ENCODE data around the gene CECR2. TPM values are rescaled to one million over a fixed set of nuclear protein-coding genes. Genes with fewer than 3 reads are reported as not detected.
A peak's percentile ranks its signal among the peaks of the same experiment; 100 is the strongest.

CECR2 gene
- total RNA-seq, 4 donors from 2014 or later: 12.3 to 29.6 (median 20.4) TPM

GRCh38 chr22:17384612-17385330 is 15.5 kb downstream of the CECR2 start:
- no peaks in the 10 kb centered on the region for H3K27me3 ChIP-seq
- in situ Hi-C loops (cut with MboI; ENCODE audit: low sequenced_read_pairs in 4 of 4) (no loop called here), intact Hi-C loops (cut with DNase I; ENCODE audit: low total_unique reads) (no loop called here)
- TF ChIP-seq POLR2A (IDR thresholded peaks at IDR 0.05) (no peak), CTCF (IDR thresholded peaks at IDR 0.05 in 4 of 5, conservative IDR thresholded peaks at IDR 0.05 in 1 of 5) (no peak)
- no peak for DNase-seq
- H3K4me1 ChIP-seq: peaks cover 26 to 32% of the 10 kb centered on the region in 2 donors
- no peak for ATAC-seq
- no peaks in the 10 kb centered on the region for H3K36me3 ChIP-seq
- no peak overlapping the region for H3K4me3 ChIP-seq
- H3K9me3 ChIP-seq: no peaks in the 10 kb centered on the region
- peak overlapping the region in 2 of 4 donors; percentile 16 to 24 for H3K27ac ChIP-seq

DNA sequence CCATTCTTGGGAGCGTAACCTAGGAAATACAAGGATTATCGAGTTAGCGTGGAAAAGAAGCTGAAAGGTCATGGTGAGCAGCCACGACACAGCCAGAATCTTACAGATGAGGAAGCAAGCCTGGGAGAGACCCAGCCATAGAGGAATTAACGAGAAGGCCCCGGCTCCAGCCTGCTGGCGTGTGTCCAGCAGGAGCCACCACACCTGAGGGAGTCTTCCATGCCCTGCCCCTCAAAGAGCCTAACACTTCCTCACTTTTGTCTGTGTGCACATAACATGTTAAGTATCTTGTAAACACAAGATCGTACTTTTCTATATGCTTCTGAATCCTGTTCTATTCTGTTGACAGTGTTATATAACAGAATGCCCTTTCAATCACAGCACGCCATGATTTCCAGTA is 18.1 kb downstream of the CECR2 start:
- Histone ChIP-seq H3K27ac (peak overlapping the region in 3 of 4 donors; percentile 4 to 58 (median 54)), H3K9me3 (no peaks in the 10 kb centered on the region), H3K36me3 (no peaks in the 10 kb centered on the region), H3K4me3 (no peak overlapping the region), H3K27me3 (no peaks in the 10 kb centered on the region), H3K4me1 (peaks cover 11 to 23% of the 10 kb centered on the region in 2 donors)
- DNase-seq (no peak), ATAC-seq (no peak)
- in situ Hi-C loops (cut with MboI; ENCODE audit: low sequenced_read_pairs in 4 of 4): no loop called here
- intact Hi-C loops (cut with DNase I; ENCODE audit: low total_unique reads): no loop called here
- TF ChIP-seq POLR2A (IDR thresholded peaks at IDR 0.05) (no peak), CTCF (IDR thresholded peaks at IDR 0.05 in 4 of 5, conservative IDR thresholded peaks at IDR 0.05 in 1 of 5) (no peak)

DNA sequence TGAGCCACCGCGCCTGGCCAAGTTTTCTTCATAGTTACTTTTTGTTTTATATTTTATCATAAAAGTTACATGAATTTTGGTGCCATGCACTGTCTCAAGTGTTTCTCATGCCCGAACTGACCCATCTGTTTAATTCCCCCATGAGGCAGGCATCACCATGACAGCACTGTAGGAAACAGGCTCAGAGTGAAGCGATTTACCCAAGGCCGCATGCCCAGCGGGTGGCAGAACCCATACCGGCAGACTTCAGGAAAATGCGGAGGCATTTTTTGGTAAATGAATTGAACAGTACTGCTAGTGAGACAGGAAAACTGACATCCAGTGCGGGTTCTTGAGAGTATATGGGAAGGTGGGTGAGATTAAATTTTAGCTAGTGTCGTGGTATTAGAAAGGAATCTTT is 19.0 kb downstream of the CECR2 start:
- in situ Hi-C loops (cut with MboI; ENCODE audit: low sequenced_read_pairs in 4 of 4): no loop called here
- Histone ChIP-seq H3K27me3 (no peaks in the 10 kb centered on the region), H3K36me3 (no peaks in the 10 kb centered on the region), H3K4me3 (no peak overlapping the region), H3K27ac (peak overlapping the region in 1 of 4 donors; percentile 58), H3K4me1 (peaks cover 5 to 24% of the 10 kb centered on the region in 2 donors), H3K9me3 (no peaks in the 10 kb centered on the region)
- ATAC-seq: peak in 1 of 2 donors; percentile 16
- no peak for DNase-seq
- intact Hi-C loops (cut with DNase I; ENCODE audit: low total_unique reads): no loop called here
- TF ChIP-seq CTCF (IDR thresholded peaks at IDR 0.05 in 4 of 5, conservative IDR thresholded peaks at IDR 0.05 in 1 of 5) (no peak), POLR2A (IDR thresholded peaks at IDR 0.05) (no peak)

DNA sequence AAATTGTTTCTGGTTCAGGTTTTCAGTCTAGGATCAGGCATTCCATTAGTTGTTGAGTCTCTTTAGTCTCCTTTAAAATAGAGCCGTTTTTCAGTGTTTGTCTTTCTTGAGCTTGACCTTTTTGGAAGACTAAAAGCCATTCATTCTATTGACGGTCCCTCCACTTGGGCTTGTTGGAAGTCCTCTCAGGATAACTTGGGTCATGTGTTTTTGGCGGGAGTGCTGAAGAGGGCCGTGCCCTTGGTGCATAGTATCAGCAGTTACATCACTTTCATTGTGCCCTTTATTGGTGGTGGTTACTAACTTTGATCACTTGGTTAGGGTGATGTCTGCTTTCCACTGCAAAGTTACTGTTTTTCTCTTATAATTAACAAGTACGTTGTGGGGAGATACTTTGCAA is 20.8 kb downstream of the CECR2 start:
- no peaks in the 10 kb centered on the region for H3K27me3 ChIP-seq
- no peaks in the 10 kb centered on the region for H3K9me3 ChIP-seq
- intact Hi-C loops (cut with DNase I; ENCODE audit: low total_unique reads): no loop called here
- H3K27ac ChIP-seq: no peak overlapping the region
- TF ChIP-seq POLR2A (IDR thresholded peaks at IDR 0.05): no peak
- no peak for TF ChIP-seq CTCF (IDR thresholded peaks at IDR 0.05 in 4 of 5, conservative IDR thresholded peaks at IDR 0.05 in 1 of 5)
- H3K4me1 ChIP-seq: peaks cover 5 to 28% of the 10 kb centered on the region in 2 donors
- H3K36me3 ChIP-seq: no peaks in the 10 kb centered on the region
- DNase-seq: no peak
- in situ Hi-C loops (cut with MboI; ENCODE audit: low sequenced_read_pairs in 4 of 4): no loop called here
- H3K4me3 ChIP-seq: no peak overlapping the region
- ATAC-seq: no peak

Measured in gastrocnemius medialis (tissue), 4 donors.